Endothelial cell of umbilical vein (primary cell): ENCODE results near the gene KDM5B. TPM values are rescaled to one million over a fixed set of nuclear protein-coding genes. Genes with fewer than 3 reads are reported as not detected.

ENCODE experiments used
- BruUV-seq: library from RNA; stranded (reverse); fragments of 400-500 nt; replicated peaks from 2 replicates; lab custom pipeline; 2021; lab: Mats Ljungman, UMichigan
- CTCF ChIA-PET: fragments of 300-600, 350-600 bp; sonication (Branson Sonifier 250); formaldehyde crosslinking; loops from one replicate; lab custom pipeline; 2021; ENCODE audit warnings: antibody characterized with exemption, inconsistent platforms; lab: Charles Lee
- POLR2A ChIA-PET: fragments of 300-600, 350-600 bp; sonication (Branson Sonifier 250); formaldehyde crosslinking; loops from one replicate; lab custom pipeline; 2021; ENCODE audit warnings: antibody characterized with exemption, inconsistent platforms; lab: Charles Lee
- DNase-seq: peaks from one replicate; pipeline ENCODE4 v3.0.0-alpha.2; 2011; ENCODE audit warnings: low read depth, low spot score
- FAIRE-seq: peaks from 2 replicates; lab custom pipeline; 2011; peaks lifted over from hg19 to GRCh38; lab: Jason Lieb, UNC
- H2AFZ ChIP-seq: 2 replicates; pipeline ENCODE4 v1.6.0; 2012; ENCODE audit warnings: low read depth, low read length, control low read depth, inconsistent platforms
- H3K27ac ChIP-seq: 2 replicates; pipeline ENCODE4 v1.5.1; 2011; ENCODE audit warnings: low read depth, mild to moderate bottlenecking, control low read depth, low read length, moderate library complexity; ENCODE audit not compliant: insufficient read depth
- H3K27me3 ChIP-seq, 2 experiments: 2 replicates each; pipeline versions ENCODE4 v1.6.0 to v1.6.1; 2011; ENCODE audit warnings: low read length in 2 of 2, mixed read lengths in 1 of 2; ENCODE audit not compliant: control insufficient read depth in 2 of 2, insufficient read depth in 2 of 2
- H3K36me3 ChIP-seq, 2 experiments: 2 replicates in 1 of 2; 3 replicates in 1 of 2; pipeline ENCODE4 v1.5.1; 2011; ENCODE audit warnings: low read length in 2 of 2, mild to moderate bottlenecking in 1 of 2, moderate library complexity in 1 of 2; ENCODE audit not compliant: control insufficient read depth in 2 of 2, insufficient read depth in 2 of 2; ENCODE audit errors: extremely low read depth in 1 of 2
- H3K4me1 ChIP-seq: 3 replicates; pipeline ENCODE4 v1.5.1; 2011; ENCODE audit warnings: mild to moderate bottlenecking, low read length; ENCODE audit not compliant: control insufficient read depth, insufficient read depth; ENCODE audit errors: extremely low read depth
- H3K4me2 ChIP-seq: 2 replicates; pipeline ENCODE4 v1.6.1; 2011; ENCODE audit warnings: low read length, control low read depth, mixed read lengths; ENCODE audit not compliant: insufficient read depth
- H3K4me3 ChIP-seq, 3 experiments: fragments of 200-600 bp in 1 of 3; sonication (generic), shearing (Covaris generic) in 1 of 3; replicated peaks in 1 of 3; 2 replicates each; pipeline ENCODE4 v1.5.1; 2011 to 2016; ENCODE audit warnings: control low read depth in 3 of 3, low read length in 3 of 3, mild to moderate bottlenecking in 2 of 3, inconsistent platforms in 1 of 3, low read depth in 1 of 3, moderate library complexity in 1 of 3; ENCODE audit not compliant: insufficient read depth in 1 of 3
- H3K79me2 ChIP-seq: 2 replicates; pipeline ENCODE4 v1.6.0; 2012; ENCODE audit warnings: low read length, inconsistent platforms; ENCODE audit not compliant: control insufficient read depth, insufficient read depth
- H3K9ac ChIP-seq: replicated peaks from 2 replicates; pipeline ENCODE3; 2011; ENCODE audit warnings: low read length, control low read depth; ENCODE audit not compliant: insufficient read depth; ENCODE audit errors: extremely low read depth
- H3K9me1 ChIP-seq: replicated peaks from 3 replicates; pipeline ENCODE4 v1.6.0; 2011; ENCODE audit warnings: mild to moderate bottlenecking, low read length; ENCODE audit not compliant: control insufficient read depth, insufficient read depth; ENCODE audit errors: extremely low read depth
- H3K9me3 ChIP-seq: replicated peaks from 2 replicates; pipeline ENCODE4 v1.5.1; 2012; ENCODE audit warnings: low read length, inconsistent platforms; ENCODE audit not compliant: control insufficient read depth, insufficient read depth
- H4K20me1 ChIP-seq: replicated peaks from 2 replicates; pipeline ENCODE3; 2011; ENCODE audit warnings: mild to moderate bottlenecking, low read length; ENCODE audit not compliant: control insufficient read depth, insufficient read depth; ENCODE audit errors: extremely low read depth
- FOS ChIP-seq: IDR thresholded peaks from 2 replicates; pipeline ENCODE4 v1.6.1; 2011; ENCODE audit warnings: mild to moderate bottlenecking, low read length, moderate library complexity, borderline replicate concordance; ENCODE audit not compliant: insufficient read depth
- GATA2 ChIP-seq: IDR thresholded peaks from 2 replicates; pipeline ENCODE4 v1.7.0; 2011; ENCODE audit warnings: low read depth, mild to moderate bottlenecking, moderate library complexity, mixed read lengths, low read length; ENCODE audit not compliant: insufficient read length, insufficient read depth
- JUN ChIP-seq: IDR thresholded peaks from 2 replicates; pipeline ENCODE4 v1.6.1; 2011; ENCODE audit warnings: borderline replicate concordance, low read depth; ENCODE audit not compliant: insufficient read length, insufficient read depth
- MYC ChIP-seq: IDR thresholded peaks from one replicate; pipeline ENCODE4 v1.6.1; 2011; ENCODE audit warnings: mild to moderate bottlenecking, low read depth, low read length
- POLR2A ChIP-seq: IDR thresholded peaks from 2 replicates; pipeline ENCODE4 v1.6.1; 2012; ENCODE audit warnings: low read depth, mild to moderate bottlenecking, control low read depth, low read length
- dilution Hi-C: fragments of 300-500 bp; cut with MboI; formaldehyde crosslinking; loops from one replicate; pipeline ENCODE4 v1.15.0; 2019; ENCODE audit warnings: low sequenced_read_pairs; ENCODE audit not compliant: extremely low pct_ligation_motif_present
- intact Hi-C: fragments of 100-400 bp; cut with micrococcal nuclease; formaldehyde crosslinking; loops from one replicate; pipeline ENCODE4 v1.10.0; 2022
- polyA plus RNA-seq, 4 experiments: library from polyadenylated mRNA; depleted of rRNA in 3 of 4; stranded (reverse) in 3 of 4; unstranded in 1 of 4; fragments of >200 nt; gene quantifications; 2 replicates each; pipeline versions ENCODE4 v1.2.1 to v1.2.3, GENCODE V29; 2011 to 2012; ENCODE audit warnings: missing spikeins in 1 of 4
- total RNA-seq: library from RNA; stranded (reverse); gene quantifications from 2 replicates; pipeline ENCODE4 v1.2.3, GENCODE V29; 2021
- TF ChIP-seq, protein P1 (sequence below), 2 donors: IDR thresholded peaks; 1 replicate in 1 of 2; 2 replicates in 1 of 2; pipeline ENCODE4 v1.5.1; 2011; ENCODE audit warnings: low read length in 2 of 2, mild to moderate bottlenecking in 2 of 2, moderate library complexity in 2 of 2, control low read depth in 1 of 2, inconsistent platforms in 1 of 2, low read depth in 1 of 2; ENCODE audit not compliant: insufficient read depth in 1 of 2; ENCODE audit errors: extremely low read depth in 1 of 2
- TF ChIP-seq, protein P2 (sequence below): IDR thresholded peaks from 2 replicates; pipeline ENCODE4 v1.6.1; 2011; ENCODE audit not compliant: insufficient read depth, insufficient read length

KDM5B gene
- total and polyA plus RNA-seq, 2 donors (not counting 3 experiments of a cell fraction or from before 2014, with no cell fraction given): 25.2 to 65.5 TPM

DNA sequence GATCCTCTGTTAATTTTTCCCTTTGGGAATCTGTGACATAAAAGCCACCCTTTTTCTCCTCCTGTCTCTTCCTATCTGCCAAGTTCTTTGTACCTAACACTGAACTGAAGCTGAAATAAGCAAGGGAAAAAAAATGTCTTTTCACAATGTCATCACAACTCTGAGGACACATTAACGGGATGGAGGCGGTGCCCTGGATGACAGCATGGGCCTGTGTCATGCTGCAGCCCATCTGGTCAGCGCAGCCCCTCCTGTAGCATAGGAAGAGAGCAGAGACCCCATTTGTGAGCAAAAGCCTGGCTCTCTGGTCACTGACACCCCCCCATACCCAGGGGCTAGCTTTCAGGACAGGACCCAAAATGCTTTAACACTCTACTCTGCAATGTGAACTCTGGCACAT lies 120.4 kb downstream of the KDM5B start:
- Histone ChIP-seq H3K79me2 (no peaks in the 10 kb centered on the region), H3K4me1 (no peaks in the 10 kb centered on the region), H4K20me1 (no peaks in the 10 kb centered on the region), H3K36me3 (no peaks in the 10 kb centered on the region), H3K27me3 (peaks cover 3 to 7% of the 10 kb centered on the region in 2 experiments), H3K9me3 (no peaks in the 10 kb centered on the region), H3K27ac (no peak overlapping the region), H3K4me2 (no peak overlapping the region), H2AFZ (no peak overlapping the region), H3K9me1 (no peaks in the 10 kb centered on the region), H3K4me3 (no peak overlapping the region), H3K9ac (no peak overlapping the region)
- CTCF ChIA-PET: interaction anchor here (0.6 to 2.0 kb wide), 3 partner anchors 9 to 19 kb away, joined by 3 to 7 read pairs (median 3); no protein-coding TSS in a partner anchor
- FAIRE-seq (no peak), DNase-seq (no peak)
- POLR2A ChIA-PET: no interaction called here
- dilution Hi-C loops (no loop called here), intact Hi-C loops (no loop called here)
- TF ChIP-seq MYC (no peak), GATA2 (no peak), POLR2A (no peak), JUN (no peak), FOS (no peak)
- TF ChIP-seq, protein P1, sequence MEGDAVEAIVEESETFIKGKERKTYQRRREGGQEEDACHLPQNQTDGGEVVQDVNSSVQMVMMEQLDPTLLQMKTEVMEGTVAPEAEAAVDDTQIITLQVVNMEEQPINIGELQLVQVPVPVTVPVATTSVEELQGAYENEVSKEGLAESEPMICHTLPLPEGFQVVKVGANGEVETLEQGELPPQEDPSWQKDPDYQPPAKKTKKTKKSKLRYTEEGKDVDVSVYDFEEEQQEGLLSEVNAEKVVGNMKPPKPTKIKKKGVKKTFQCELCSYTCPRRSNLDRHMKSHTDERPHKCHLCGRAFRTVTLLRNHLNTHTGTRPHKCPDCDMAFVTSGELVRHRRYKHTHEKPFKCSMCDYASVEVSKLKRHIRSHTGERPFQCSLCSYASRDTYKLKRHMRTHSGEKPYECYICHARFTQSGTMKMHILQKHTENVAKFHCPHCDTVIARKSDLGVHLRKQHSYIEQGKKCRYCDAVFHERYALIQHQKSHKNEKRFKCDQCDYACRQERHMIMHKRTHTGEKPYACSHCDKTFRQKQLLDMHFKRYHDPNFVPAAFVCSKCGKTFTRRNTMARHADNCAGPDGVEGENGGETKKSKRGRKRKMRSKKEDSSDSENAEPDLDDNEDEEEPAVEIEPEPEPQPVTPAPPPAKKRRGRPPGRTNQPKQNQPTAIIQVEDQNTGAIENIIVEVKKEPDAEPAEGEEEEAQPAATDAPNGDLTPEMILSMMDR (IDR thresholded peaks at IDR 0.05; ENCODE audit: extremely low read depth in 1 of 2, insufficient read depth in 1 of 2, low read depth in 1 of 2, low read length in 2 of 2): no peak
- TF ChIP-seq, protein P2, sequence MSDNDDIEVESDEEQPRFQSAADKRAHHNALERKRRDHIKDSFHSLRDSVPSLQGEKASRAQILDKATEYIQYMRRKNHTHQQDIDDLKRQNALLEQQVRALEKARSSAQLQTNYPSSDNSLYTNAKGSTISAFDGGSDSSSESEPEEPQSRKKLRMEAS: no peak
- BruUV-seq: no TSS peak
